ENCODE results near the gene BMP6. TPM values are rescaled to one million over a fixed set of nuclear protein-coding genes. Genes with fewer than 3 reads are reported as not detected.

BMP6 gene
- total RNA-seq, 2 experiments from 2014 or later, result 0.14 to 0.27 TPM

GRCh38 chr6:7836371-7837026 is 110.6 kb downstream of the BMP6 start:
- Mint-ChIP-seq H3K4me3 (no peak overlapping the region), H3K36me3 (ENCODE audit: low read depth) (no peaks in the 10 kb centered on the region), H3K27me3 (peaks cover 10% of the 10 kb centered on the region), H3K4me1 (no peaks in the 10 kb centered on the region), H3K9me3 (ENCODE audit: low read depth) (no peaks in the 10 kb centered on the region), H3K27ac (no peak overlapping the region)
- ChIA-PET POLR2A (no interaction called here), CTCF (interaction anchor here (0.6 kb wide), 2 partner anchors 13 to 170 kb away, joined by 4 read pairs; no protein-coding TSS in a partner anchor)
- ATAC-seq (no peak), DNase-seq (no peak)
- intact Hi-C loops (cut with DNase I, micrococcal nuclease), result no loop called here

GRCh38 chr6:7841781-7842468 is 116.0 kb downstream of the BMP6 start:
- peaks cover 2% of the 10 kb centered on the region for H3K9me3 Mint-ChIP-seq (ENCODE audit: low read depth)
- no peak overlapping the region for H3K27ac Mint-ChIP-seq
- ChIA-PET CTCF (interaction anchor here (1.4 kb wide), 1 partner anchor 25 kb away, joined by 3 read pairs; no protein-coding TSS in a partner anchor), POLR2A (no interaction called here)
- no peaks in the 10 kb centered on the region for H3K4me1 Mint-ChIP-seq
- ATAC-seq (no peak), DNase-seq (no peak)
- intact Hi-C loops (cut with DNase I, micrococcal nuclease), result no loop called here
- no peaks in the 10 kb centered on the region for H3K36me3 Mint-ChIP-seq (ENCODE audit: low read depth)
- H3K4me3 Mint-ChIP-seq, result no peak overlapping the region
- peaks cover 4% of the 10 kb centered on the region for H3K27me3 Mint-ChIP-seq

- intact Hi-C loops (cut with DNase I, micrococcal nuclease), result no loop called here
- ATAC-seq (no peak), DNase-seq (no peak)
- H3K4me1 Mint-ChIP-seq, result no peaks in the 10 kb centered on the region
- no peak overlapping the region for H3K27ac Mint-ChIP-seq
- H3K4me3 Mint-ChIP-seq, result no peak overlapping the region
- ChIA-PET POLR2A (no interaction called here), CTCF (interaction anchor here (1.1 kb wide), 1 partner anchor 14 kb away, joined by 3 read pairs; no protein-coding TSS in a partner anchor)
- peaks cover 6% of the 10 kb centered on the region for H3K9me3 Mint-ChIP-seq (ENCODE audit: low read depth)
- H3K36me3 Mint-ChIP-seq (ENCODE audit: low read depth), result no peaks in the 10 kb centered on the region
- peaks cover 4% of the 10 kb centered on the region for H3K27me3 Mint-ChIP-seq
Observed at GRCh38 chr6:7846966-7847818, 121.3 kb downstream of the BMP6 start.

- Mint-ChIP-seq H3K9me3 (ENCODE audit: low read depth) (peaks cover 12% of the 10 kb centered on the region), H3K4me3 (no peak overlapping the region), H3K4me1 (no peaks in the 10 kb centered on the region), H3K27me3 (peaks cover 4% of the 10 kb centered on the region), H3K36me3 (ENCODE audit: low read depth) (no peaks in the 10 kb centered on the region), H3K27ac (no peak overlapping the region)
- CTCF ChIA-PET, result no interaction called here
- no peak for ATAC-seq
- POLR2A ChIA-PET, result no interaction called here
- DNase-seq, result no peak
- intact Hi-C loops (cut with DNase I, micrococcal nuclease), result no loop called here
Observed at GRCh38 chr6:7848229-7848628, 122.3 kb downstream of the BMP6 start.

GRCh38 chr6:7851780-7852179 is 125.9 kb downstream of the BMP6 start:
- H3K27me3 Mint-ChIP-seq, result peaks cover 4% of the 10 kb centered on the region
- ATAC-seq, result no peak
- DNase-seq, result no peak
- intact Hi-C loops (cut with DNase I, micrococcal nuclease), result no loop called here
- no peaks in the 10 kb centered on the region for H3K4me1 Mint-ChIP-seq
- no peaks in the 10 kb centered on the region for H3K36me3 Mint-ChIP-seq (ENCODE audit: low read depth)
- H3K9me3 Mint-ChIP-seq (ENCODE audit: low read depth), result peaks cover 12% of the 10 kb centered on the region
- H3K27ac Mint-ChIP-seq, result no peak overlapping the region
- ChIA-PET CTCF (interaction anchor here (0.6 to 0.9 kb wide), 2 partner anchors 8 to 26 kb away, joined by 3 to 4 read pairs; no protein-coding TSS in a partner anchor), POLR2A (no interaction called here)
- no peak overlapping the region for H3K4me3 Mint-ChIP-seq

GRCh38 chr6:7859591-7859990 is 133.7 kb downstream of the BMP6 start:
- no peaks in the 10 kb centered on the region for H3K9me3 Mint-ChIP-seq (ENCODE audit: low read depth)
- H3K4me3 Mint-ChIP-seq, result no peak overlapping the region
- H3K27ac Mint-ChIP-seq, result no peak overlapping the region
- ATAC-seq (no peak), DNase-seq (no peak)
- H3K4me1 Mint-ChIP-seq, result no peaks in the 10 kb centered on the region
- intact Hi-C loops (cut with DNase I, micrococcal nuclease), result no loop called here
- CTCF ChIA-PET, result no interaction called here
- POLR2A ChIA-PET, result no interaction called here
- no peaks in the 10 kb centered on the region for H3K36me3 Mint-ChIP-seq (ENCODE audit: low read depth)
- H3K27me3 Mint-ChIP-seq, result peaks cover 12% of the 10 kb centered on the region

GRCh38 chr6:7865781-7866180 is 139.9 kb downstream of the BMP6 start:
- Mint-ChIP-seq H3K4me1 (no peaks in the 10 kb centered on the region), H3K4me3 (no peak overlapping the region), H3K9me3 (ENCODE audit: low read depth) (no peaks in the 10 kb centered on the region), H3K36me3 (ENCODE audit: low read depth) (no peaks in the 10 kb centered on the region), H3K27ac (no peak overlapping the region), H3K27me3 (peaks cover 3% of the 10 kb centered on the region)
- no peak for DNase-seq
- POLR2A ChIA-PET, result no interaction called here
- ATAC-seq, result no peak
- CTCF ChIA-PET, result no interaction called here
- intact Hi-C loops (cut with DNase I, micrococcal nuclease), result no loop called here

- DNase-seq (no peak), ATAC-seq (no peak)
- ChIA-PET POLR2A (no interaction called here), CTCF (no interaction called here)
- H3K4me3 Mint-ChIP-seq, result no peak overlapping the region
- H3K36me3 Mint-ChIP-seq (ENCODE audit: low read depth), result no peaks in the 10 kb centered on the region
- H3K9me3 Mint-ChIP-seq (ENCODE audit: low read depth), result no peaks in the 10 kb centered on the region
- H3K27ac Mint-ChIP-seq, result no peak overlapping the region
- H3K27me3 Mint-ChIP-seq, result peaks cover 3% of the 10 kb centered on the region
- H3K4me1 Mint-ChIP-seq, result no peaks in the 10 kb centered on the region
- intact Hi-C loops (cut with DNase I, micrococcal nuclease), result no loop called here
Observed at GRCh38 chr6:7866526-7866925, 140.6 kb downstream of the BMP6 start.

GRCh38 chr6:7868926-7869325 is 143.0 kb downstream of the BMP6 start:
- Mint-ChIP-seq H3K27me3 (peaks cover 3% of the 10 kb centered on the region), H3K4me1 (no peaks in the 10 kb centered on the region), H3K9me3 (ENCODE audit: low read depth) (peaks cover 9% of the 10 kb centered on the region), H3K4me3 (no peak overlapping the region), H3K36me3 (ENCODE audit: low read depth) (no peaks in the 10 kb centered on the region), H3K27ac (no peak overlapping the region)
- intact Hi-C loops (cut with DNase I, micrococcal nuclease), result no loop called here
- DNase-seq (no peak), ATAC-seq (no peak)
- CTCF ChIA-PET, result no interaction called here
- POLR2A ChIA-PET, result no interaction called here

- ChIA-PET CTCF (no interaction called here), POLR2A (no interaction called here)
- Mint-ChIP-seq H3K36me3 (ENCODE audit: low read depth) (peaks cover 22% of the 10 kb centered on the region), H3K9me3 (ENCODE audit: low read depth) (peaks cover 5% of the 10 kb centered on the region), H3K27ac (no peak overlapping the region), H3K4me3 (no peak overlapping the region), H3K27me3 (no peaks in the 10 kb centered on the region), H3K4me1 (no peaks in the 10 kb centered on the region)
- DNase-seq (no peak), ATAC-seq (no peak)
- intact Hi-C loops (cut with DNase I, micrococcal nuclease), result no loop called here
Observed at GRCh38 chr6:7878401-7878964, 152.6 kb downstream of the BMP6 start.

GRCh38 chr6:7879043-7879442 is 153.1 kb downstream of the BMP6 start:
- Mint-ChIP-seq H3K4me3 (no peak overlapping the region), H3K36me3 (ENCODE audit: low read depth) (peaks cover 28% of the 10 kb centered on the region), H3K9me3 (ENCODE audit: low read depth) (no peaks in the 10 kb centered on the region), H3K27ac (no peak overlapping the region), H3K27me3 (no peaks in the 10 kb centered on the region), H3K4me1 (no peaks in the 10 kb centered on the region)
- CTCF ChIA-PET, result interaction anchor here (0.6 kb wide), 1 partner anchor 8 kb away, joined by 5 read pairs; no protein-coding TSS in a partner anchor
- POLR2A ChIA-PET, result no interaction called here
- intact Hi-C loops (cut with DNase I, micrococcal nuclease), result no loop called here
- ATAC-seq (no peak), DNase-seq (no peak)

Data from activated CD4-positive, alpha-beta T cell treated with anti-CD3 and anti-CD28 coated beads for 36 hours (primary cell).